NCI-H2171 treated with DMSO at 0.1 percent for 48 hours (cell line): ENCODE data around the gene CCDC187.

Source experiments
- DNase-seq: peaks from one replicate; lab custom pipeline; 2025; lab: John Stamatoyannopoulos, UW

CCDC187 gene

DNA sequence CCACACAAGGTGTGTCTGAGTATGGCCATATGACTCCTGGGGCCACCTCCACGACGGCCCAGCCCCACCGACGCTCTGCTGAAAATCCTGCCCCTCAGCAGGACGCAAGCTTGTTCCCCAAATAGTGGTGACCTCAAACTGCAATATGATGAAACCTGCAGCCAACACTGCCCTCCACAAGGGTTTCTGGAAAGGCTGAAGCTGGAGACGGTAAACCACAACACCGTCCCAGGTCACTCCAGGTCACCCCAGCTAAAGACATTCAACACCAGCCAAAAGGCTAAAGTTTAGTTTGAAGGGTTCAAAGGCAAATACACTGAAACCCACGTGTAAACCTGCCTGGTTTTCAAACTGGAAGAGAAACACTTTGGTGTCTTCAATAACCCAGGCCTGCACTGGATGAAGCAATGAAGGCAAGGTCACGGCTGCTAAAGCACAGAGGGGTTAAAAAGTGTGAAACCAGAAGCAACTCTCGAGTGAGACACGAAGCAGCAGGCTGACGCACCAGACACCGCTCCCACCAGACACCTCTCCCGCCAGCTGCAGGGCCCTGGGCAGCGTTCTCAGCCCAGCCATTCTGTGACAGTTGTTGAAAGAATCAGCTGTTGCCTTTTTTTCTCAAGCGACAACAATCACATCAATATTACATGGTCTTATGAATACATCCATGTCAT, 97.2 kb downstream of the CCDC187 start:
- peak; percentile 53 for DNase-seq

DNA sequence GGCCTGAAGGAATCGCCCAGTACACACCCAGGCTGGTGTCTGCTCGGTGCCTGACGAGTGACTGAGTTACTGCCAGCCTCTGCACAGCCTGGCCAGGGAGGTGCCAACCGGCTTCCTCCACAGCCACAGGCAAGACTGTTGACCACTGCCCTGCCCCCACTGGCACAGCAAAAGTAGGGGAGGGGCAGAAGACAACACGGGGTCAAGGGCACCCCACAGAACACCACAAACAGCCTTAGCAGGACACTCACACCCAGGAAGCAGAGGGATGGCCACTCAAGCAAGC, 98.2 kb downstream of the CCDC187 start:
- no peak for DNase-seq

DNA sequence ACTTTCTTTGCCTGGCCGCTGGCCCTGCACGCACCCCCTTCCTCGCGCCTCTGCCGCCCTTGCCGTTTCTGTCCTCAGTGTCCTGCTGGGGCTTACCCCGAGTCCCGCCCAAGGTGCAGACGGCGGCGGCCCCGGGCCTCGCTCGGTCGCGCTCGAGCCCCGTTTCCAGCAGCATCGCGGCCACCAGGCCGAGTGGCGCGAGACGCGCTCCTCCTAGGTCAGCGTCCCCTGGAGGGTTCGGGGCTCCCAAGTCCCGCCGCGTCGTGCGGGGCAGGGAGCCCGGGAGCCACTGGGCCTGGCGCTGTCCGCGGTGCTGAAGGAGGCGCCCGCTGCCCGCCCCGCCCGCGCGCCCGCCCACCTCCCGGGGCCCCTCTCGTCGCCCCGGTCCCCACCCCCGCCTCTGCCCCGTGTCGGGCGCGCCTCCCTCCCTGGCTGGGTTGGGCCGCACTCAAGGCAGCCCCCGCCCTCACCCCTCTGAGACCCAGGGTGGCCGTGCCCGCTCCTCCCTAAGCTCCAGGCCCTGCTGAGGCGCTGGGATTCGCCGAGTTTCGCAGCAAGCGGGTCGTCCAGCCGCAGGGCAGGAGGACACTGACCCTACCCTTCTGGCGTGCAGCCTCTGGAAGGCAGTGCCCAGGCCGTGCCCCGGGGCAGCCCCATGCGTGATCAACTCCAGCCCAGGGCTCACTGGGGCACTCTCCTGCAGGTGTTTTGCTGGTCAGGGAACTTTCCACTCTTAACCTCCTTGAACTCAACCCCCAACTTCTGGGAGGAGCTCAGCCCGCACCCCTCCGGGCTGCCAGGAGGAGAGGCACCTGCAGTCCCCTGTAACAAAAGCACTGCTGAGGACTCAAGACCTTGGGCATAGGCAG, 98.8 kb downstream of the CCDC187 start, which contains the start of gene LHX3:
Gene LHX3 (minus strand): TSS at position 291 of the 869 bp plus-strand sequence. CDS start 116 bp downstream, at position 175.
- DNase-seq, result no peak

DNA sequence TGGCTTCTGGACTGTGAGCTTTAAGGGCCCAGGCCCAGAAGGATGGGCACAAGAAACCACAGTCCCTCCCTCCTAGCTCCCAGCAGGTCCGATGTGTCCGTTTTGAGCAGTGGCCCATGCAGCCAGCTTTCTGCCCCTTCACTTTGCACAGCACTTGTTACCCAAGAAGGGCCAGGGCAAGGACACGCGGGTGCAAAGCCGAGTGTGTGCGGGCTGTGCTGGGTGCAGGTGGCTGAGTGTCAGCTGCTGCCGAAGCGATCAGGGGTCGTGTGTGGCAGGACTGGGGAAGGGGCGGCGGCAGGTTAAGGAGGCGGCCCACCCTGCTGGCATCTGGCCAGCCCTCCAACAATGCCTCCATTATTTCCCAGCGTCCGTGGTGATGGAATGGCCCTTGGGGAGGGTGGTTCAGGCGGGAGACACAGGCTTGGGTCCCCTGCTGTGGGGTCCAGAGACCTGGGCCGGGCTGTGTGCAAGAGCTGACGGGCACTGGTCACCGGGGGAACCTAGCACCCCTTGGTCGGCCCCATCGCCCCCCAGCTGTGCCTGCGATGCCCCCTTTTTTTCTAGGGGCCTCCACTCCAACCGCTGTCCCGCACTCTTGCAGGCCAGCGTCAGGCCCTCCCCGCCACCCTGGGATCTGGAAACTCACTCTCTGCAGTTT, 99.6 kb downstream of the CCDC187 start:
- DNase-seq, result no peak

DNA sequence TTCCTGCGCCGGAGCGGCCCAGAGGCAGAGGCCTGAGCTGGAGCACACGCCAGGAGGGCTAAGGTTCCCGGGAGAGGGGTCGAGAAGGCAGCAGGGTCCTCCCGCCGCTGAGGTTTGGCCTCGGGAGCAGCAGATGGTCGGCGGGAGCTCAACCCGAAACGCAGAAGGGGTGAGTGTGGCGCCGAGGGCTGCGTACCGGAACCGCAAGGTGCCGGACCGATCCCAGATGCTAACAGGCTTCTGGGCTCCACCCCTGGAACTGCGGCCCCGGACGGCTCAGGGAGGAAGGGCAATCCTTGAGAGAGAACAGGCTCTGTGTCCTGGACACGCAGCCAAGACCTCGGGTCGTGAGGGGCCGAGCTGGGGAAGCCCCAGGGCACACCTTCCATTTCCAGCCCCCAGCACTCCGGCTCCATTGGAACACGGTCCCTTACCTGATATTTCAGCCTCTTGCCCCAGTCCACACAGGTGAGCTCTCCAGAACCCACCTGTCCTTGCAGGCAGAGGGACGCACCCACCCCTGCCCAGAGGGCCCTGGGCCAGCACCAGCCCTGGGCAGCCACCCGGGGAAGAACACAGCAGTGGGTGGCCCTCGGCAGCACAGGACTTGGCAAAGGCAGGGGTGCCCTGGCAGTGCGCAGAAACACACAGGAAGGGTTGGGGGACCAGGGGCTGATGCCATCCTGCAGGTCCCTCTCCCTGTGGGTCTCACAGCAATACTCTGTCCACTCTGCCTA, 100.3 kb downstream of the CCDC187 start:
- DNase-seq, result no peak

DNA sequence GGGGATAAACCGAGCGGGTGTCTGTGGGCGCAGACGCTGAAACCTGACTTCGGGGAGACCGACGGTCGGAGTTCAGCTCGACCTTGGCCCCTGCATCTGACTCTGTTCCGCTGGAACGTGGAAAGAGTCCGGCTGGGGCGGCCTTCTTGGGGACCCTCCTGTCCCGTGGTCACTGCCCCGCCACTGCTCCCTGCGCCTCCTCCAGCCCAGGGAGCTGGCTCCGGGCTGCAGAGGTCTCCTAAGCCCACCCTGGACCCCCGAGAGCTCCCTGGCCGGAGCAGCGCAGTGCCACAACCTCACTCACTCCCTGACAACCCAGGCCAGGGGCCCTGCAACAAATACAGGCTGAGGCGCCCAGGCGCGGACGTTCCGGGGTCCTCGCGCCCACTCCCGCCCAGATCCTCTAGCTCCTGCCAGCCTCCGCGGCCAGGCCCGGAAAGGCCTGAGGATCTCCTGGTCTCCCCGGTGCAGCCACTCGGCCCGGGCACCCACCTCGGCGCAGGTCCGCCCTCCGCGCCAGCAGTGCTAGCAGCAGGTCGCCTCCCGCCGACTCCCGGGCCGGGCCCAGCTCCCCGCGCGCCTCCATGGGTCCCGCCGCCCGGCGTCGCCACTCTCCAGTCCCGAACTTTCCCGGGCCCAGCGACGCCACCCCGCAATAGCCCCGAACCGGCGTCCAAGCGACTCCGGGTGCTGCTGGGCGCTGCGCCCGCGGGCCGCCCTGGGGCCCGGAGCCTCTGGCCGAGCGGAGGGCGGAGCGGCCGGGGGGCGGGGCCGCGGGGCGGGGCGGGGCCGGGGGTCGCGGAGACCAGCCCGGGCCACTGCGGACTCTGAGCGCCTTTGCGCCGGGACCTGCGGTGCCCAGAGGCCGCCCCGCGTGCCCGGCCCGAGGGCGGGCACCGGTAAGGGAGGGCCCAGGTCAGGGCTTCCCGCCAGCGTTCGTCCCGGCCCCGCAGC, 101.2 kb downstream of the CCDC187 start:
- DNase-seq, result no peak

DNA sequence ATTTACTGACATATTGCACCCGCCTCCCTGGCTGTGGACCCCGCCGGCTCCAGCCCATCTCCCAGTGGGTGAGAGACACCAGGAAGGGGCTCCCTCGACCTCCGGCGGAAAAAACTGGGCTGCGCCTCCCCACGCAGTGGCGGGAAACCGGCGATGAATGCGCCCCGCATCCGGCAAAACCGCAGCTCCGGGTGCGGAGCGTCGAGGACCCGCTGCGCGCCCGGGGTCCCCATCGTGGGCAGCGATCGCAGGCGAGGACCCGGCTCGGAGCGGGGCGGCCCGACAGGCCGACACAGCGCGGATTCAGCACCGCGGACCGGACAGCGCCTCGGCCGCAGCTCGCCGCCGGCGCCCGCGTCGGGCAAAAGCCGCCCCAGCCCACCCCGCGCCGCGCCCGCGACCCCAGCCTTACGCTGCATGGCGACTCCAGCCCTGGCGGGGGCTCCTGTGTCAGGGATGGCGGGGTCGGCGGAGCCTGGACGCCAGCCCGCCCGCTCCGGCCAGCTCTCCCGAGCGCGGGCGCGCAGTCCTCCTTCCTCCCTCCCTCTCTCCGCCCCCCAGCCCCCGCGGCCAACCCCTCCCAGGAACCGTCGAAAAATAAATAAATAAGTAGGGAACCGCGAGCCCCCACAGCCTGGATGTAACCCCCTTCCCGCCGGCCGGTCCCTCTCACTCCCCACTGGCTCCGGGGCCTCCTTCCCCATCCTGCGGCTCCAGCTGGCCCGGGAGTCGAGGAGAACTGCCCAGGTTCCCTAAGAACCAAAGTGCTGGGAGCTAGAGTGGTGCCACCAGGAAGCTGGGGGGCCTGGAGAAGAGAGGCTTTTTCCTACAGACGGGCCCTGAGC, 102.1 kb downstream of the CCDC187 start:
- DNase-seq, result no peak

DNA sequence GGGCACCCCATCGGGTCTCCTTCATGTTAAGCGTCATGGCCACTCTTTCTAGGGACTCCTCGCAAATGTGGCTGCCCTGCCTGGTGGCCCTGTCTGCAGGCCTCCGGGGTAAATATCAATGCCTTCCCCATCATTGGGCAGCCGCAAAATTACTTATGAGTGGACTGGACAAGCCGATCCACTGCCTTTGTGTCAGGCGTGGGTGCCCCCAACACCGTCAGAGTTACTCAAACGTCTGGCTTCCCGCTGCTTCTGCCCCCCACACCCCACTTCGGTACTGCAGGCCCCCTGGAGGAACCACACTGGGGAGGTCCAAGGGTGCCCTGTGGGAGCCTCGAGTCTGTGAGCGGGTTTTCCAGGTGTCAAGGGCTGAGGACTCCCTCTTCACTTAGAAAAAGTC, 102.7 kb downstream of the CCDC187 start:
- no peak for DNase-seq

DNA sequence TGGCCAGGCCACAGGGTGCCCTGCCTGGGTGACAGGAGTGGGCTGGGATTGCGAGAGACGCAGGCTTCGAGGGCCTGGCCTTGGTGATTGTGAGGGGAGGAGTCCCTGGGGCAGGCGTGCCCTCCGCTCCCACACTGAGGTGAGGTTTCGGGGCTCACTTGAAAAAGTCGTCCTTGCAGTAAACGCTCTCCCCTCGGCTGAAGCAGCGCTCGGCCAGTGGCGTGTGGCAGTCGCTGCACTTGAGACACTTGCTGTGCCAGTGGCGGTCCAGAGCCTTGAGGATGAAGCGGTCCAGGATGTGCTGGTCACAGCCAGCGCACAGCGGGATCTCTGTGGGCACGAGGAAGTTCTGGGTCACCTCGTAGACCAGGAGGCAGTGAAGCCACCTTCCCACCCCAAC, 103.5 kb downstream of the CCDC187 start:
- no peak for DNase-seq
